ENCODE data around the gene ARHGEF25. TPM values are rescaled to one million over a fixed set of nuclear protein-coding genes. Genes with fewer than 3 reads are reported as not detected.

Gene ARHGEF25
- total and polyA plus RNA-seq, 2 of the 13 experiments (the other 11 are each of a cell fraction or from before 2014, with no cell fraction given), result 11.5 to 12.5 TPM

DNA sequence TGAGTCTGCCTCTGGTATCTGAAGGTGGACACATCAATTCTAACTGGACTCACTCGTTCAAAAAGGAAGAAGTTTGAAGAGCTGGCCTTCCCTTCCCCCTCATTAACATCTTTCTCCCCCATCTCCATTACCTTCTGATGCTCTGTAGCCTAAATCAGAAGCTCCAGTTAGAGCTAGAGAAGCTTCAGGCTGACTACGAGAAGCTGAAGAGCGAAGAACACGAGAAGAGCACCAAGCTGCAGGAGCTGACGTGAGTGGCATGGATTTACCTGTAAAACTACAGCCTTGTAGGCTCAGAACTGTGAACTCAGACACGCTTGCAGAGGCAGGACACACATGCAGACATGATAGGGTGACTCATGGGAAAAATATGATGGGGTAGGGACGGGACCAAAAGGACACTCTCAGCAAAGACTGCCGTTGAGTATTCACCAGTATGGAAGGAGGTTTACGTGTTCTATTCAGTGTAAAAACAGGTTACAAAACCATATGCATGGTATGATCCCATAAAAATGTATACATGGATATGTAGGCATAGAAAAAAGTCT, 34.5 kb upstream of the ARHGEF25 start (continued):
- TF ChIP-seq, protein P1, sequence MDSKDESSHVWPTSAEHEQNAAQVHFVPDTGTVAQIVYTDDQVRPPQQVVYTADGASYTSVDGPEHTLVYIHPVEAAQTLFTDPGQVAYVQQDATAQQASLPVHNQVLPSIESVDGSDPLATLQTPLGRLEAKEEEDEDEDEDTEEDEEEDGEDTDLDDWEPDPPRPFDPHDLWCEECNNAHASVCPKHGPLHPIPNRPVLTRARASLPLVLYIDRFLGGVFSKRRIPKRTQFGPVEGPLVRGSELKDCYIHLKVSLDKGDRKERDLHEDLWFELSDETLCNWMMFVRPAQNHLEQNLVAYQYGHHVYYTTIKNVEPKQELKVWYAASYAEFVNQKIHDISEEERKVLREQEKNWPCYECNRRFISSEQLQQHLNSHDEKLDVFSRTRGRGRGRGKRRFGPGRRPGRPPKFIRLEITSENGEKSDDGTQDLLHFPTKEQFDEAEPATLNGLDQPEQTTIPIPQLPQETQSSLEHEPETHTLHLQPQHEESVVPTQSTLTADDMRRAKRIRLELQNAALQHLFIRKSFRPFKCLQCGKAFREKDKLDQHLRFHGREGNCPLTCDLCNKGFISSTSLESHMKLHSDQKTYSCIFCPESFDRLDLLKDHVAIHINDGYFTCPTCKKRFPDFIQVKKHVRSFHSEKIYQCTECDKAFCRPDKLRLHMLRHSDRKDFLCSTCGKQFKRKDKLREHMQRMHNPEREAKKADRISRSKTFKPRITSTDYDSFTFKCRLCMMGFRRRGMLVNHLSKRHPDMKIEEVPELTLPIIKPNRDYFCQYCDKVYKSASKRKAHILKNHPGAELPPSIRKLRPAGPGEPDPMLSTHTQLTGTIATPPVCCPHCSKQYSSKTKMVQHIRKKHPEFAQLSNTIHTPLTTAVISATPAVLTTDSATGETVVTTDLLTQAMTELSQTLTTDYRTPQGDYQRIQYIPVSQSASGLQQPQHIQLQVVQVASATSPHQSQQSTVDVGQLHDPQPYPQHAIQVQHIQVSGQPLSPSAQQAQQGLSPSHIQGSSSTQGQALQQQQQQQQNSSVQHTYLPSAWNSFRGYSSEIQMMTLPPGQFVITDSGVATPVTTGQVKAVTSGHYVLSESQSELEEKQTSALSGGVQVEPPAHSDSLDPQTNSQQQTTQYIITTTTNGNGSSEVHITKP (CRISPR knock-in tag; IDR thresholded peaks at IDR 0.05; ENCODE audit: low read depth), result peak; percentile 31; the same call in 1 of the 2 replicates
- TF ChIP-seq ZNF430 (CRISPR knock-in tag; IDR thresholded peaks at IDR 0.05) (no peak), FOSL1 (CRISPR knock-in tag; IDR thresholded peaks at IDR 0.05; ENCODE audit: borderline replicate concordance) (peak; percentile 87), TCF7L2 (IDR thresholded peaks at IDR 0.05; ENCODE audit: low read depth, low read length) (no peak), DPF2 (CRISPR knock-in tag; IDR thresholded peaks at IDR 0.05; ENCODE audit: borderline replicate concordance, low read depth) (no peak; the same call in 1 of the 2 replicates), ZNF841 (CRISPR knock-in tag; IDR thresholded peaks at IDR 0.05; ENCODE audit: borderline replicate concordance) (no peak), ISL2 (CRISPR knock-in tag; IDR thresholded peaks at IDR 0.05) (no peak), ZBTB38 (CRISPR knock-in tag; IDR thresholded peaks at IDR 0.05) (0 out of 2 replicates have a peak, but pooled peaks have one; percentile 12), ZSCAN31 (CRISPR knock-in tag; IDR thresholded peaks at IDR 0.05; ENCODE audit: low read depth) (0 out of 2 replicates have a peak, but pooled peaks have one; percentile 15), MED1 (CRISPR knock-in tag; IDR thresholded peaks at IDR 0.05) (0 out of 2 replicates have a peak, but pooled peaks have one; percentile 17), ZFP36L2 (CRISPR knock-in tag; IDR thresholded peaks at IDR 0.05) (no peak), ZNF136 (CRISPR knock-in tag; IDR thresholded peaks at IDR 0.05; ENCODE audit: low read depth) (peak; percentile 22; the same call in 1 of the 2 replicates), ASH2L (IDR thresholded peaks at IDR 0.05; ENCODE audit: insufficient read length, low read depth, low read length) (peak; percentile 3), ZNF317 (CRISPR knock-in tag; IDR thresholded peaks at IDR 0.05) (0 out of 2 replicates have a peak, but pooled peaks have one; percentile 9), PCBP2 (optimal IDR thresholded peaks at IDR 0.05; ENCODE audit: low read depth, low read length, poor library complexity, severe bottlenecking) (no peak), ZNF484 (CRISPR knock-in tag; IDR thresholded peaks at IDR 0.05; ENCODE audit: borderline replicate concordance, low read depth) (peak; percentile 81; the same call in 1 of the 2 replicates), JUNB (CRISPR knock-in tag; IDR thresholded peaks at IDR 0.05; ENCODE audit: borderline replicate concordance) (peak; percentile 71), MAFF (IDR thresholded peaks at IDR 0.05; ENCODE audit: low read depth, low read length) (peak; percentile 43; the same call in 1 of the 2 replicates), GPN1 (CRISPR knock-in tag; IDR thresholded peaks at IDR 0.05; ENCODE audit: borderline replicate concordance) (no peak)
- TF ChIP-seq, protein P2, sequence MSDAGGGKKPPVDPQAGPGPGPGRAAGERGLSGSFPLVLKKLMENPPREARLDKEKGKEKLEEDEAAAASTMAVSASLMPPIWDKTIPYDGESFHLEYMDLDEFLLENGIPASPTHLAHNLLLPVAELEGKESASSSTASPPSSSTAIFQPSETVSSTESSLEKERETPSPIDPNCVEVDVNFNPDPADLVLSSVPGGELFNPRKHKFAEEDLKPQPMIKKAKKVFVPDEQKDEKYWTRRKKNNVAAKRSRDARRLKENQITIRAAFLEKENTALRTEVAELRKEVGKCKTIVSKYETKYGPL (CRISPR knock-in tag; IDR thresholded peaks at IDR 0.05), result no peak
- TF ChIP-seq, protein P3, sequence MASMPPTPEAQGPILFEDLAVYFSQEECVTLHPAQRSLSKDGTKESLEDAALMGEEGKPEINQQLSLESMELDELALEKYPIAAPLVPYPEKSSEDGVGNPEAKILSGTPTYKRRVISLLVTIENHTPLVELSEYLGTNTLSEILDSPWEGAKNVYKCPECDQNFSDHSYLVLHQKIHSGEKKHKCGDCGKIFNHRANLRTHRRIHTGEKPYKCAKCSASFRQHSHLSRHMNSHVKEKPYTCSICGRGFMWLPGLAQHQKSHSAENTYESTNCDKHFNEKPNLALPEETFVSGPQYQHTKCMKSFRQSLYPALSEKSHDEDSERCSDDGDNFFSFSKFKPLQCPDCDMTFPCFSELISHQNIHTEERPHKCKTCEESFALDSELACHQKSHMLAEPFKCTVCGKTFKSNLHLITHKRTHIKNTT (CRISPR knock-in tag; IDR thresholded peaks at IDR 0.05), result no peak
- TF ChIP-seq, protein P4, sequence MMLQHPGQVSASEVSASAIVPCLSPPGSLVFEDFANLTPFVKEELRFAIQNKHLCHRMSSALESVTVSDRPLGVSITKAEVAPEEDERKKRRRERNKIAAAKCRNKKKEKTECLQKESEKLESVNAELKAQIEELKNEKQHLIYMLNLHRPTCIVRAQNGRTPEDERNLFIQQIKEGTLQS (CRISPR knock-in tag; IDR thresholded peaks at IDR 0.05), result peak; percentile 89
- TF ChIP-seq, protein P5, sequence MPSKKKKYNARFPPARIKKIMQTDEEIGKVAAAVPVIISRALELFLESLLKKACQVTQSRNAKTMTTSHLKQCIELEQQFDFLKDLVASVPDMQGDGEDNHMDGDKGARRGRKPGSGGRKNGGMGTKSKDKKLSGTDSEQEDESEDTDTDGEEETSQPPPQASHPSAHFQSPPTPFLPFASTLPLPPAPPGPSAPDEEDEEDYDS (CRISPR knock-in tag; IDR thresholded peaks at IDR 0.05), result no peak
